Measurements from ENCODE around the gene DCLRE1A. TPM values are rescaled to one million over a fixed set of nuclear protein-coding genes. Genes with fewer than 3 reads are reported as not detected.

Gene DCLRE1A
- total and polyA plus RNA-seq, 2 of the 13 experiments (the other 11 are each of a cell fraction or from before 2014, with no cell fraction given), result 6.2 to 19.6 TPM

- TF ChIP-seq ZNF124 (CRISPR knock-in tag; IDR thresholded peaks at IDR 0.05) (peak; percentile 11; the same call in 1 of the 2 replicates), RARA (CRISPR knock-in tag; IDR thresholded peaks at IDR 0.05) (no peak), MNT (IDR thresholded peaks at IDR 0.05) (0 out of 2 replicates have a peak, but pooled peaks have one; percentile 3), SIN3B (IDR thresholded peaks at IDR 0.05; ENCODE audit: low read length) (peak; percentile 35; the same call in 1 of the 2 replicates), GABPA (IDR thresholded peaks at IDR 0.05; ENCODE audit: low read depth, low read length) (no peak), GABPA (CRISPR knock-in tag; IDR thresholded peaks at IDR 0.05; ENCODE audit: low read depth) (0 out of 2 replicates have a peak, but pooled peaks have one; percentile 23), HDAC1 (CRISPR knock-in tag; IDR thresholded peaks at IDR 0.05) (peak; percentile 50), SIX4 (CRISPR knock-in tag; IDR thresholded peaks at IDR 0.05) (no peak), SAP130 (CRISPR knock-in tag; IDR thresholded peaks at IDR 0.05; ENCODE audit: low read depth) (peak; percentile 39; the same call in 1 of the 2 replicates), CREB1 (IDR thresholded peaks at IDR 0.05) (no peak), CREB1 (CRISPR knock-in tag; IDR thresholded peaks at IDR 0.05) (peak; percentile 47; the same call in 1 of the 2 replicates), ZNF629 (CRISPR knock-in tag; conservative IDR thresholded peaks at IDR 0.05) (no peak), ZNF501 (CRISPR knock-in tag; IDR thresholded peaks at IDR 0.05) (no peak)
- TF ChIP-seq, protein P1, sequence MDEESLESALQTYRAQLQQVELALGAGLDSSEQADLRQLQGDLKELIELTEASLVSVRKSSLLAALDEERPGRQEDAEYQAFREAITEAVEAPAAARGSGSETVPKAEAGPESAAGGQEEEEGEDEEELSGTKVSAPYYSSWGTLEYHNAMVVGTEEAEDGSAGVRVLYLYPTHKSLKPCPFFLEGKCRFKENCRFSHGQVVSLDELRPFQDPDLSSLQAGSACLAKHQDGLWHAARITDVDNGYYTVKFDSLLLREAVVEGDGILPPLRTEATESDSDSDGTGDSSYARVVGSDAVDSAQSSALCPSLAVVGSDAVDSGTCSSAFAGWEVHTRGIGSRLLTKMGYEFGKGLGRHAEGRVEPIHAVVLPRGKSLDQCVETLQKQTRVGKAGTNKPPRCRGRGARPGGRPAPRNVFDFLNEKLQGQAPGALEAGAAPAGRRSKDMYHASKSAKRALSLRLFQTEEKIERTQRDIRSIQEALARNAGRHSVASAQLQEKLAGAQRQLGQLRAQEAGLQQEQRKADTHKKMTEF (CRISPR knock-in tag; IDR thresholded peaks at IDR 0.05), result 0 out of 2 replicates have a peak, but pooled peaks have one; percentile 18
- TF ChIP-seq, protein P2, sequence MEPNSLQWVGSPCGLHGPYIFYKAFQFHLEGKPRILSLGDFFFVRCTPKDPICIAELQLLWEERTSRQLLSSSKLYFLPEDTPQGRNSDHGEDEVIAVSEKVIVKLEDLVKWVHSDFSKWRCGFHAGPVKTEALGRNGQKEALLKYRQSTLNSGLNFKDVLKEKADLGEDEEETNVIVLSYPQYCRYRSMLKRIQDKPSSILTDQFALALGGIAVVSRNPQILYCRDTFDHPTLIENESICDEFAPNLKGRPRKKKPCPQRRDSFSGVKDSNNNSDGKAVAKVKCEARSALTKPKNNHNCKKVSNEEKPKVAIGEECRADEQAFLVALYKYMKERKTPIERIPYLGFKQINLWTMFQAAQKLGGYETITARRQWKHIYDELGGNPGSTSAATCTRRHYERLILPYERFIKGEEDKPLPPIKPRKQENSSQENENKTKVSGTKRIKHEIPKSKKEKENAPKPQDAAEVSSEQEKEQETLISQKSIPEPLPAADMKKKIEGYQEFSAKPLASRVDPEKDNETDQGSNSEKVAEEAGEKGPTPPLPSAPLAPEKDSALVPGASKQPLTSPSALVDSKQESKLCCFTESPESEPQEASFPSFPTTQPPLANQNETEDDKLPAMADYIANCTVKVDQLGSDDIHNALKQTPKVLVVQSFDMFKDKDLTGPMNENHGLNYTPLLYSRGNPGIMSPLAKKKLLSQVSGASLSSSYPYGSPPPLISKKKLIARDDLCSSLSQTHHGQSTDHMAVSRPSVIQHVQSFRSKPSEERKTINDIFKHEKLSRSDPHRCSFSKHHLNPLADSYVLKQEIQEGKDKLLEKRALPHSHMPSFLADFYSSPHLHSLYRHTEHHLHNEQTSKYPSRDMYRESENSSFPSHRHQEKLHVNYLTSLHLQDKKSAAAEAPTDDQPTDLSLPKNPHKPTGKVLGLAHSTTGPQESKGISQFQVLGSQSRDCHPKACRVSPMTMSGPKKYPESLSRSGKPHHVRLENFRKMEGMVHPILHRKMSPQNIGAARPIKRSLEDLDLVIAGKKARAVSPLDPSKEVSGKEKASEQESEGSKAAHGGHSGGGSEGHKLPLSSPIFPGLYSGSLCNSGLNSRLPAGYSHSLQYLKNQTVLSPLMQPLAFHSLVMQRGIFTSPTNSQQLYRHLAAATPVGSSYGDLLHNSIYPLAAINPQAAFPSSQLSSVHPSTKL (CRISPR knock-in tag; IDR thresholded peaks at IDR 0.05), result 0 out of 2 replicates have a peak, but pooled peaks have one; percentile 20
- TF ChIP-seq, protein P3, sequence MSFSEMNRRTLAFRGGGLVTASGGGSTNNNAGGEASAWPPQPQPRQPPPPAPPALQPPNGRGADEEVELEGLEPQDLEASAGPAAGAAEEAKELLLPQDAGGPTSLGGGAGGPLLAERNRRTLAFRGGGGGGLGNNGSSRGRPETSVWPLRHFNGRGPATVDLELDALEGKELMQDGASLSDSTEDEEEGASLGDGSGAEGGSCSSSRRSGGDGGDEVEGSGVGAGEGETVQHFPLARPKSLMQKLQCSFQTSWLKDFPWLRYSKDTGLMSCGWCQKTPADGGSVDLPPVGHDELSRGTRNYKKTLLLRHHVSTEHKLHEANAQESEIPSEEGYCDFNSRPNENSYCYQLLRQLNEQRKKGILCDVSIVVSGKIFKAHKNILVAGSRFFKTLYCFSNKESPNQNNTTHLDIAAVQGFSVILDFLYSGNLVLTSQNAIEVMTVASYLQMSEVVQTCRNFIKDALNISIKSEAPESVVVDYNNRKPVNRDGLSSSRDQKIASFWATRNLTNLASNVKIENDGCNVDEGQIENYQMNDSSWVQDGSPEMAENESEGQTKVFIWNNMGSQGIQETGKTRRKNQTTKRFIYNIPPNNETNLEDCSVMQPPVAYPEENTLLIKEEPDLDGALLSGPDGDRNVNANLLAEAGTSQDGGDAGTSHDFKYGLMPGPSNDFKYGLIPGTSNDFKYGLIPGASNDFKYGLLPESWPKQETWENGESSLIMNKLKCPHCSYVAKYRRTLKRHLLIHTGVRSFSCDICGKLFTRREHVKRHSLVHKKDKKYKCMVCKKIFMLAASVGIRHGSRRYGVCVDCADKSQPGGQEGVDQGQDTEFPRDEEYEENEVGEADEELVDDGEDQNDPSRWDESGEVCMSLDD (CRISPR knock-in tag; IDR thresholded peaks at IDR 0.05; ENCODE audit: borderline replicate concordance), result peak; percentile 79; the same call in 1 of the 2 replicates
- TF ChIP-seq, protein P4, sequence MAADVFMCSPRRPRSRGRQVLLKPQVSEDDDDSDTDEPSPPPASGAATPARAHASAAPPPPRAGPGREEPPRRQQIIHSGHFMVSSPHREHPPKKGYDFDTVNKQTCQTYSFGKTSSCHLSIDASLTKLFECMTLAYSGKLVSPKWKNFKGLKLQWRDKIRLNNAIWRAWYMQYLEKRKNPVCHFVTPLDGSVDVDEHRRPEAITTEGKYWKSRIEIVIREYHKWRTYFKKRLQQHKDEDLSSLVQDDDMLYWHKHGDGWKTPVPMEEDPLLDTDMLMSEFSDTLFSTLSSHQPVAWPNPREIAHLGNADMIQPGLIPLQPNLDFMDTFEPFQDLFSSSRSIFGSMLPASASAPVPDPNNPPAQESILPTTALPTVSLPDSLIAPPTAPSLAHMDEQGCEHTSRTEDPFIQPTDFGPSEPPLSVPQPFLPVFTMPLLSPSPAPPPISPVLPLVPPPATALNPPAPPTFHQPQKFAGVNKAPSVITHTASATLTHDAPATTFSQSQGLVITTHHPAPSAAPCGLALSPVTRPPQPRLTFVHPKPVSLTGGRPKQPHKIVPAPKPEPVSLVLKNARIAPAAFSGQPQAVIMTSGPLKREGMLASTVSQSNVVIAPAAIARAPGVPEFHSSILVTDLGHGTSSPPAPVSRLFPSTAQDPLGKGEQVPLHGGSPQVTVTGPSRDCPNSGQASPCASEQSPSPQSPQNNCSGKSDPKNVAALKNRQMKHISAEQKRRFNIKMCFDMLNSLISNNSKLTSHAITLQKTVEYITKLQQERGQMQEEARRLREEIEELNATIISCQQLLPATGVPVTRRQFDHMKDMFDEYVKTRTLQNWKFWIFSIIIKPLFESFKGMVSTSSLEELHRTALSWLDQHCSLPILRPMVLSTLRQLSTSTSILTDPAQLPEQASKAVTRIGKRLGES (CRISPR knock-in tag; IDR thresholded peaks at IDR 0.05; ENCODE audit: borderline replicate concordance), result no peak
Observed at GRCh38 chr10:113854013-113854760, at the start of gene DCLRE1A, which contains the start of gene NHLRC2 (continued).
